Liver (tissue), 3 donors: ENCODE results near the gene LRGUK.

ENCODE experiments used
- EGR1 ChIP-seq, 2 donors: IDR thresholded peaks; 2 replicates each; pipeline ENCODE4 v1.6.1; 2016 to 2018; ENCODE audit warnings: antibody characterized with exemption in 2 of 2, low read depth in 2 of 2
- GABPA ChIP-seq, 2 donors: IDR thresholded peaks in 1 of 2; conservative IDR thresholded peaks in 1 of 2; 2 replicates each; pipeline ENCODE4 v1.6.1; 2016; ENCODE audit warnings: antibody characterized with exemption in 2 of 2, mild to moderate bottlenecking in 1 of 2, moderate library complexity in 1 of 2
- HNF4G ChIP-seq: IDR thresholded peaks from 2 replicates; pipeline ENCODE4 v1.6.1; 2016; ENCODE audit warnings: antibody characterized with exemption
- MAX ChIP-seq: IDR thresholded peaks from 2 replicates; pipeline ENCODE4 v1.6.1; 2016; ENCODE audit warnings: antibody characterized with exemption
- NR2F2 ChIP-seq: IDR thresholded peaks from 2 replicates; pipeline ENCODE4 v1.6.1; 2016; ENCODE audit warnings: antibody characterized with exemption
- REST ChIP-seq: IDR thresholded peaks from 2 replicates; pipeline ENCODE4 v1.6.1; 2016; ENCODE audit warnings: antibody characterized with exemption, mild to moderate bottlenecking
- RXRA ChIP-seq, 2 donors: IDR thresholded peaks; 2 replicates each; pipeline ENCODE4 v1.6.1; 2017 to 2018; ENCODE audit warnings: antibody characterized with exemption in 2 of 2, mild to moderate bottlenecking in 1 of 2
- TAF1 ChIP-seq: conservative IDR thresholded peaks from 2 replicates; pipeline ENCODE4 v1.6.1; 2016; ENCODE audit warnings: antibody characterized with exemption, mild to moderate bottlenecking
- YY1 ChIP-seq: IDR thresholded peaks from 2 replicates; pipeline ENCODE4 v1.6.1; 2016; ENCODE audit warnings: antibody characterized with exemption, mild to moderate bottlenecking
- ZBTB33 ChIP-seq: IDR thresholded peaks from 2 replicates; pipeline ENCODE4 v1.6.1; 2016; ENCODE audit warnings: antibody characterized with exemption
- TF ChIP-seq, protein P1 (sequence below): fragments of 150-350 bp; IDR thresholded peaks from 2 replicates; pipeline ENCODE4 v1.5.1; 2017; ENCODE audit warnings: improper control_type of control experiment, low read depth, low read length; ENCODE audit not compliant: missing input control
- TF ChIP-seq, protein P2 (sequence below): IDR thresholded peaks from 2 replicates; pipeline ENCODE4 v1.6.1; 2016; ENCODE audit warnings: antibody characterized with exemption
- donor health status: healthy.
- donor health status: healthy.

GRCh38 chr7:134297489-134297888, 170.3 kb downstream of the LRGUK start:
- TF ChIP-seq MAX = no peak
- TF ChIP-seq, protein P1, sequence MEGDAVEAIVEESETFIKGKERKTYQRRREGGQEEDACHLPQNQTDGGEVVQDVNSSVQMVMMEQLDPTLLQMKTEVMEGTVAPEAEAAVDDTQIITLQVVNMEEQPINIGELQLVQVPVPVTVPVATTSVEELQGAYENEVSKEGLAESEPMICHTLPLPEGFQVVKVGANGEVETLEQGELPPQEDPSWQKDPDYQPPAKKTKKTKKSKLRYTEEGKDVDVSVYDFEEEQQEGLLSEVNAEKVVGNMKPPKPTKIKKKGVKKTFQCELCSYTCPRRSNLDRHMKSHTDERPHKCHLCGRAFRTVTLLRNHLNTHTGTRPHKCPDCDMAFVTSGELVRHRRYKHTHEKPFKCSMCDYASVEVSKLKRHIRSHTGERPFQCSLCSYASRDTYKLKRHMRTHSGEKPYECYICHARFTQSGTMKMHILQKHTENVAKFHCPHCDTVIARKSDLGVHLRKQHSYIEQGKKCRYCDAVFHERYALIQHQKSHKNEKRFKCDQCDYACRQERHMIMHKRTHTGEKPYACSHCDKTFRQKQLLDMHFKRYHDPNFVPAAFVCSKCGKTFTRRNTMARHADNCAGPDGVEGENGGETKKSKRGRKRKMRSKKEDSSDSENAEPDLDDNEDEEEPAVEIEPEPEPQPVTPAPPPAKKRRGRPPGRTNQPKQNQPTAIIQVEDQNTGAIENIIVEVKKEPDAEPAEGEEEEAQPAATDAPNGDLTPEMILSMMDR = no peak
- TF ChIP-seq YY1 = no peak
- no peak for TF ChIP-seq NR2F2
- no peak for TF ChIP-seq ZBTB33
- TF ChIP-seq TAF1 = no peak
- TF ChIP-seq, protein P2, sequence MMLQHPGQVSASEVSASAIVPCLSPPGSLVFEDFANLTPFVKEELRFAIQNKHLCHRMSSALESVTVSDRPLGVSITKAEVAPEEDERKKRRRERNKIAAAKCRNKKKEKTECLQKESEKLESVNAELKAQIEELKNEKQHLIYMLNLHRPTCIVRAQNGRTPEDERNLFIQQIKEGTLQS = no peak
- TF ChIP-seq REST = no peak
- no peak for TF ChIP-seq EGR1 (IDR thresholded peaks at IDR 0.05; ENCODE audit: low read depth in 2 of 2)
- no peak for TF ChIP-seq RXRA (IDR thresholded peaks at IDR 0.05)
- no peak for TF ChIP-seq HNF4G
- no peak for TF ChIP-seq GABPA (IDR thresholded peaks at IDR 0.05 in 1 of 2, conservative IDR thresholded peaks at IDR 0.05 in 1 of 2)
